CD14-positive monocyte (primary cell): ENCODE results near the gene MGAT5. TPM values are rescaled to one million over a fixed set of nuclear protein-coding genes. Genes with fewer than 3 reads are reported as not detected.

Experiments used
- DNase-seq, 3 donors: peaks; one replicate each; pipeline ENCODE4 v3.0.0-alpha.2; 2011 to 2022
- H2AFZ ChIP-seq: 2 replicates; pipeline ENCODE4 v1.6.0; 2012; ENCODE audit warnings: mild to moderate bottlenecking, low read depth, low read length, inconsistent platforms; ENCODE audit not compliant: insufficient read depth, poor library complexity, severe bottlenecking
- H3K27ac ChIP-seq, 2 donors: 1 replicate in 1 of 2; 2 replicates in 1 of 2; pipeline ENCODE4 v1.5.1; 2012 to 2013; ENCODE audit warnings: low read length in 2 of 2, control low read depth in 1 of 2, inconsistent platforms in 1 of 2, low read depth in 1 of 2, mild to moderate bottlenecking in 1 of 2
- H3K27me3 ChIP-seq, 2 donors: one replicate each; pipeline versions ENCODE4 v1.6.0 to v1.6.1; 2011 to 2013; ENCODE audit warnings: low read length in 2 of 2; ENCODE audit not compliant: control insufficient read depth in 2 of 2, insufficient read depth in 2 of 2
- H3K36me3 ChIP-seq, 2 donors: replicated peaks in 1 of 2; 1 replicate in 1 of 2; 2 replicates in 1 of 2; pipeline versions ENCODE4 v1.5.1 to v1.6.1; 2012 to 2013; ENCODE audit warnings: low read length in 2 of 2, control low read depth in 1 of 2, inconsistent platforms in 1 of 2, mild to moderate bottlenecking in 1 of 2; ENCODE audit not compliant: insufficient read depth in 2 of 2, control insufficient read depth in 1 of 2
- H3K4me1 ChIP-seq, 2 donors: 1 replicate in 1 of 2; 2 replicates in 1 of 2; pipeline versions ENCODE4 v1.5.1 to v1.6.1; 2012 to 2013; ENCODE audit warnings: low read length in 2 of 2, control low read depth in 1 of 2, inconsistent platforms in 1 of 2, mild to moderate bottlenecking in 1 of 2, moderate library complexity in 1 of 2; ENCODE audit not compliant: insufficient read depth in 2 of 2, control insufficient read depth in 1 of 2
- H3K4me2 ChIP-seq: replicated peaks from 2 replicates; pipeline ENCODE3; 2012; ENCODE audit warnings: low read length, moderate library complexity, mild to moderate bottlenecking; ENCODE audit not compliant: poor library complexity, severe bottlenecking; ENCODE audit errors: extremely low read depth
- H3K4me3 ChIP-seq, 3 experiments: fragments of 200-600 bp in 1 of 3; sonication (generic) in 1 of 3; replicated peaks in 1 of 3; 1 replicate in 2 of 3; 2 replicates in 1 of 3; pipeline ENCODE4 v1.5.1; 2011 to 2013; ENCODE audit warnings: low read length in 3 of 3, mild to moderate bottlenecking in 3 of 3, control low read depth in 2 of 3, low read depth in 2 of 3, inconsistent platforms in 1 of 3, moderate library complexity in 1 of 3
- H3K79me2 ChIP-seq: 2 replicates; pipeline ENCODE4 v1.6.0; 2012; ENCODE audit warnings: mild to moderate bottlenecking, control low read depth, inconsistent platforms, low read length, moderate library complexity; ENCODE audit not compliant: insufficient read depth
- H3K9ac ChIP-seq: 2 replicates; pipeline ENCODE4 v1.6.0; 2017; ENCODE audit warnings: low read length, mild to moderate bottlenecking; ENCODE audit not compliant: insufficient read depth, poor library complexity, severe bottlenecking
- H3K9me3 ChIP-seq, 2 donors: replicated peaks in 1 of 2; 1 replicate in 1 of 2; 2 replicates in 1 of 2; pipeline versions ENCODE4 v1.5.1 to v1.6.1; 2012 to 2013; ENCODE audit warnings: low read length in 2 of 2, control low read depth in 1 of 2; ENCODE audit not compliant: control insufficient read depth in 1 of 2, insufficient read depth in 1 of 2
- H4K20me1 ChIP-seq: 2 replicates; pipeline ENCODE4 v1.6.0; 2012; ENCODE audit warnings: mild to moderate bottlenecking, low read length, control low read depth, moderate library complexity; ENCODE audit not compliant: insufficient read depth
- H3K27ac Mint-ChIP-seq, 7 donors: one replicate each; pipeline ENCODE4 v1.8.0; 2020; ENCODE audit warnings: mild to moderate bottlenecking in 7 of 7, mixed read lengths in 7 of 7, moderate library complexity in 6 of 7, inconsistent platforms in 2 of 7
- H3K27me3 Mint-ChIP-seq, 3 donors: one replicate each; pipeline ENCODE4 v1.8.0; 2021 to 2022; ENCODE audit warnings: low read depth in 3 of 3, mild to moderate bottlenecking in 3 of 3, mixed read lengths in 3 of 3, moderate library complexity in 3 of 3, inconsistent platforms in 1 of 3
- H3K36me3 Mint-ChIP-seq, 2 donors: one replicate each; pipeline ENCODE4 v1.8.0; 2020; ENCODE audit warnings: mixed read lengths in 2 of 2, inconsistent platforms in 1 of 2, mild to moderate bottlenecking in 1 of 2
- H3K4me1 Mint-ChIP-seq: one replicate; pipeline ENCODE4 v1.8.0; 2020; ENCODE audit warnings: mild to moderate bottlenecking, mixed read lengths
- H3K4me3 Mint-ChIP-seq, 2 donors: one replicate each; pipeline ENCODE4 v1.8.0; 2020; ENCODE audit warnings: mild to moderate bottlenecking in 2 of 2, mixed read lengths in 2 of 2, moderate library complexity in 1 of 2
- H3K9me3 Mint-ChIP-seq, 7 donors: one replicate each; pipeline ENCODE4 v1.8.0; 2020 to 2022; ENCODE audit warnings: mixed read lengths in 7 of 7, mild to moderate bottlenecking in 6 of 7, moderate library complexity in 6 of 7, inconsistent platforms in 2 of 7
- CTCF ChIP-seq: fragments of 200-600 bp; IDR thresholded peaks from one replicate; pipeline ENCODE4 v1.8.0; 2022; ENCODE audit warnings: antibody characterized with exemption, mild to moderate bottlenecking
- WGBS: methylation state at CpG from one replicate; pipeline ENCODE4 v1.1.5; 2013; ENCODE audit warnings: missing lambda C conversion rate; ENCODE audit not compliant: insufficient coverage; 5-methylcytosine and 5-hydroxymethylcytosine counted together
- intact Hi-C, 2 donors: fragments of 100-400 bp; cut with micrococcal nuclease; formaldehyde crosslinking; loops; one replicate each; pipeline versions ENCODE4 v1.15.0 to v1.15.1; 2023
- polyA plus RNA-seq, 3 donors: library from polyadenylated mRNA; depleted of rRNA in 1 of 3; unstranded in 2 of 3; stranded (reverse) in 1 of 3; fragments of 300-500 nt in 2 of 3; fragments of >200 nt in 1 of 3; fragmentation: Illumina TruSeq in 2 of 3; gene quantifications; 1 replicate in 2 of 3; 2 replicates in 1 of 3; pipeline ENCODE4 v1.2.3, GENCODE V29; 2012 to 2021

MGAT5 gene
- polyA plus RNA-seq, 3 donors, result 1.9 to 6.6 (median 2.4) TPM

- DNase-seq, result no peak
- no peak overlapping the region for H2AFZ ChIP-seq
- peaks cover 44% of the 10 kb centered on the region for H3K79me2 ChIP-seq
- Mint-ChIP-seq H3K9me3 (peaks cover 4 to 10% (median 7%) of the 10 kb centered on the region in 7 donors), H3K4me1 (peaks cover 32% of the 10 kb centered on the region), H3K4me3 (no peak overlapping the region), H3K27ac (no peak overlapping the region), H3K36me3 (peaks cover 0 to 7% of the 10 kb centered on the region in 2 donors), H3K27me3 (no peaks in the 10 kb centered on the region)
- H3K27me3 ChIP-seq, result no peaks in the 10 kb centered on the region
- no peaks in the 10 kb centered on the region for H3K36me3 ChIP-seq
- H3K9ac ChIP-seq, result no peak overlapping the region
- peaks cover 20% of the 10 kb centered on the region for H4K20me1 ChIP-seq
- no peak overlapping the region for H3K4me2 ChIP-seq
- peaks cover 4 to 5% of the 10 kb centered on the region in 2 donors for H3K9me3 ChIP-seq
- TF ChIP-seq CTCF, result peak; percentile 57
- peaks cover 15 to 19% of the 10 kb centered on the region in 2 donors for H3K4me1 ChIP-seq
- no peak overlapping the region for H3K4me3 ChIP-seq
- intact Hi-C loops, result no loop called here
- 88% methylated on average over 1 of the region's 2 CpGs for WGBS
- no peak overlapping the region for H3K27ac ChIP-seq
These were observed 25.4 kb upstream of the MGAT5 start for GRCh38 chr2:134228493-134228903.

- Mint-ChIP-seq H3K36me3 (peaks cover 0 to 5% of the 10 kb centered on the region in 2 donors), H3K27ac (no peak overlapping the region), H3K4me1 (peaks cover 40% of the 10 kb centered on the region), H3K4me3 (no peak overlapping the region), H3K27me3 (no peaks in the 10 kb centered on the region), H3K9me3 (peaks cover 4 to 10% (median 7%) of the 10 kb centered on the region in 7 donors)
- no CpG with 5 or more reads among the region's 2 CpGs for WGBS
- no peaks in the 10 kb centered on the region for H3K27me3 ChIP-seq
- no peak overlapping the region for H3K4me3 ChIP-seq
- peaks cover 18 to 24% of the 10 kb centered on the region in 2 donors for H3K4me1 ChIP-seq
- intact Hi-C loops, result no loop called here
- no peak overlapping the region for H3K4me2 ChIP-seq
- H3K79me2 ChIP-seq, result peaks cover 51% of the 10 kb centered on the region
- H3K36me3 ChIP-seq, result no peaks in the 10 kb centered on the region
- no peak overlapping the region for H2AFZ ChIP-seq
- peaks cover 31% of the 10 kb centered on the region for H4K20me1 ChIP-seq
- DNase-seq, result no peak
- no peak for TF ChIP-seq CTCF
- no peak overlapping the region for H3K27ac ChIP-seq
- H3K9ac ChIP-seq, result no peak overlapping the region
- peaks cover 4 to 5% of the 10 kb centered on the region in 2 donors for H3K9me3 ChIP-seq
These were observed 24.3 kb upstream of the MGAT5 start for GRCh38 chr2:134229540-134229939.
